ENCODE measurements around the gene MSH2.

GRCh38 chr2:47531378-47532042, 128.6 kb downstream of the MSH2 start:
- TF ChIP-seq CTCF (IDR thresholded peaks at IDR 0.05; ENCODE audit: poor library complexity) (no peak), EZH2phosphoT487 (IDR thresholded peaks at IDR 0.05; ENCODE audit: low read depth, severe bottlenecking, unreplicated experiment) (no peak)
